NCI-H128 (cell line): Measurements from ENCODE around the gene DLEC1.

ENCODE experiments used
- DNase-seq: peaks from one replicate; lab custom pipeline; 2025; ENCODE audit not compliant: unreplicated experiment; lab: John Stamatoyannopoulos, UW

The DLEC1 gene

GRCh38 chr3:38002291-38002876 is 36.6 kb upstream of the DLEC1 start:
- no peak for DNase-seq

- DNase-seq: no peak
Observed at GRCh38 chr3:38002940-38003339, 36.1 kb upstream of the DLEC1 start.

GRCh38 chr3:38003371-38003816 is 35.6 kb upstream of the DLEC1 start:
- DNase-seq: no peak

GRCh38 chr3:38003817-38004414 is 35.1 kb upstream of the DLEC1 start:
- no peak for DNase-seq

GRCh38 chr3:38004415-38005075 is 34.5 kb upstream of the DLEC1 start:
- peak; percentile 21 for DNase-seq

- DNase-seq: no peak
Observed at GRCh38 chr3:38005076-38006020, 33.7 kb upstream of the DLEC1 start.

GRCh38 chr3:38006031-38006430 is 33.0 kb upstream of the DLEC1 start:
- no peak for DNase-seq

GRCh38 chr3:38006445-38006995 is 32.5 kb upstream of the DLEC1 start:
- DNase-seq: no peak

GRCh38 chr3:38007754-38008090 is 31.3 kb upstream of the DLEC1 start:
- no peak for DNase-seq

GRCh38 chr3:38008191-38008701 is 30.8 kb upstream of the DLEC1 start:
- DNase-seq: no peak

GRCh38 chr3:38008971-38009580 is 29.9 kb upstream of the DLEC1 start:
- no peak for DNase-seq

GRCh38 chr3:38009807-38010591 is 29.0 kb upstream of the DLEC1 start:
- no peak for DNase-seq

- no peak for DNase-seq
Observed at GRCh38 chr3:38011111-38011510, 27.9 kb upstream of the DLEC1 start.

- no peak for DNase-seq
Observed at GRCh38 chr3:38015485-38015884, 23.5 kb upstream of the DLEC1 start.

- DNase-seq: no peak
Observed at GRCh38 chr3:38015984-38016383, 23.0 kb upstream of the DLEC1 start.

GRCh38 chr3:38016410-38016809 is 22.6 kb upstream of the DLEC1 start:
- DNase-seq: no peak

- DNase-seq: no peak
Observed at GRCh38 chr3:38016847-38017444, 22.1 kb upstream of the DLEC1 start.

GRCh38 chr3:38017445-38018295 is 21.3 kb upstream of the DLEC1 start:
- DNase-seq: no peak
